GM12878 (cell line): ENCODE results near the gene OLFML3. TPM values are rescaled to one million over a fixed set of nuclear protein-coding genes. Genes with fewer than 3 reads are reported as not detected.
A peak's percentile ranks its signal among the peaks of the same experiment; 100 is the strongest.

ENCODE experiments used
- ATAC-seq: fragments of 200-7000 bp; cut with Tn5 transposase; 3 replicates; pipeline ENCODE4 v1.9.1; 2020; ENCODE audit warnings: mild to moderate bottlenecking, moderate library complexity
- BruUV-seq: library from RNA; stranded (reverse); fragments of 400-500 nt; replicated peaks from 2 replicates; lab custom pipeline; 2021; lab: Mats Ljungman, UMichigan
- CTCF ChIA-PET: fragments of 300-600 bp; sonication (Branson Sonifier 250); formaldehyde crosslinking; extraction: SDS; loops from one replicate; lab custom pipeline; 2021; ENCODE audit warnings: inconsistent platforms; lab: Yijun Ruan, JAX
- POLR2A ChIA-PET: fragments of 350-600 bp; formaldehyde crosslinking; extraction: SDS; loops from one replicate; lab custom pipeline; 2021; ENCODE audit warnings: inconsistent platforms; lab: Charles Lee
- RAD21 ChIA-PET: fragments of 300-600 bp; sonication (Branson Sonifier 250); formaldehyde crosslinking; loops from one replicate; lab custom pipeline; 2023; ENCODE audit warnings: antibody characterized with exemption; ENCODE audit not compliant: unreplicated experiment; lab: Charles Lee
- SMC1A ChIA-PET: fragments of 300-600 bp; sonication (Branson Sonifier 250); formaldehyde crosslinking; loops from one replicate; lab custom pipeline; 2023; ENCODE audit not compliant: unreplicated experiment, uncharacterized antibody; lab: Charles Lee
- DNase-seq: peaks from one replicate; pipeline ENCODE4 v3.0.0-alpha.2; 2011; ENCODE audit warnings: low read depth, low spot score
- FAIRE-seq: peaks from 3 replicates; lab custom pipeline; 2011; peaks lifted over from hg19 to GRCh38; lab: Jason Lieb, UNC
- H2AFZ ChIP-seq: 2 replicates; pipeline ENCODE4 v1.6.0; 2011; ENCODE audit warnings: low read depth, low read length, control low read depth; ENCODE audit not compliant: control insufficient read depth
- H3K27ac ChIP-seq: 2 replicates; pipeline ENCODE4 v1.5.1; 2011; ENCODE audit warnings: control low read depth; ENCODE audit not compliant: control insufficient read depth, insufficient read depth
- H3K27me3 ChIP-seq, 2 experiments: replicated peaks in 1 of 2; 2 replicates each; pipeline versions ENCODE4 v1.6.0 to v1.6.1; 2011; ENCODE audit warnings: low read length in 1 of 2; ENCODE audit not compliant: control insufficient read depth in 2 of 2, insufficient read depth in 2 of 2
- H3K36me3 ChIP-seq, 2 experiments: 2 replicates each; pipeline ENCODE4 v1.5.1; 2011; ENCODE audit warnings: low read length in 1 of 2; ENCODE audit not compliant: control insufficient read depth in 2 of 2, insufficient read depth in 2 of 2
- H3K4me1 ChIP-seq: 2 replicates; pipeline ENCODE4 v1.6.1; 2011; ENCODE audit warnings: mild to moderate bottlenecking, low read length, moderate library complexity, mixed read lengths; ENCODE audit not compliant: control insufficient read depth, insufficient read depth
- H3K4me2 ChIP-seq: 2 replicates; pipeline ENCODE4 v1.6.0; 2011; ENCODE audit warnings: control low read depth; ENCODE audit not compliant: control insufficient read depth, insufficient read depth
- H3K4me3 ChIP-seq: fragments of 200-600 bp; sonication (generic); 2 replicates; pipeline ENCODE4 v1.5.1; 2016
- H3K79me2 ChIP-seq: 2 replicates; pipeline ENCODE4 v1.6.0; 2011; ENCODE audit warnings: low read length; ENCODE audit not compliant: control insufficient read depth, insufficient read depth
- H3K9ac ChIP-seq: 2 replicates; pipeline ENCODE4 v1.8.0; 2011; ENCODE audit warnings: low read length, control low read depth, mixed read lengths; ENCODE audit not compliant: control insufficient read depth, insufficient read depth
- H3K9me3 ChIP-seq: replicated peaks from 3 replicates; pipeline ENCODE4 v1.5.1; 2011; ENCODE audit warnings: mild to moderate bottlenecking, low read length; ENCODE audit not compliant: control insufficient read depth, insufficient read depth
- H4K20me1 ChIP-seq: 2 replicates; pipeline ENCODE4 v1.6.0; 2011; ENCODE audit not compliant: control insufficient read depth, insufficient read depth
- BCLAF1 ChIP-seq: fragments of 450-650 bp; IDR thresholded peaks from 2 replicates; pipeline ENCODE4 v1.6.1; 2017; ENCODE audit warnings: antibody characterized with exemption, mild to moderate bottlenecking, moderate library complexity
- BRCA1 ChIP-seq: IDR thresholded peaks from 2 replicates; pipeline ENCODE4 v1.6.1; 2011; ENCODE audit warnings: low read depth, low read length, improper control_type of control experiment
- CHD2 ChIP-seq: IDR thresholded peaks from 2 replicates; pipeline ENCODE4 v1.6.1; 2011; ENCODE audit warnings: low read depth, low read length, improper control_type of control experiment, borderline replicate concordance
- MEF2A ChIP-seq: IDR thresholded peaks from 2 replicates; pipeline ENCODE4 v1.6.1; 2011; ENCODE audit warnings: low read depth, mild to moderate bottlenecking, low read length, moderate library complexity; ENCODE audit not compliant: insufficient read depth
- MEF2B ChIP-seq: fragments of 450-650 bp; IDR thresholded peaks from 2 replicates; pipeline ENCODE4 v1.6.1; 2018; ENCODE audit warnings: mild to moderate bottlenecking, moderate library complexity; ENCODE audit not compliant: partially characterized antibody, poor library complexity, severe bottlenecking
- MTA3 ChIP-seq: IDR thresholded peaks from 2 replicates; pipeline ENCODE4 v1.6.1; 2012; ENCODE audit warnings: low read length, inconsistent platforms, borderline replicate concordance
- MXI1 ChIP-seq: fragments of 150-350 bp; IDR thresholded peaks from 2 replicates; pipeline ENCODE4 v1.6.1; 2011; ENCODE audit warnings: low read depth, mild to moderate bottlenecking, inconsistent platforms, low read length, improper control_type of control experiment
- MYB ChIP-seq: fragments of 150-350 bp; IDR thresholded peaks from 2 replicates; pipeline ENCODE4 v1.6.1; 2014; ENCODE audit warnings: mild to moderate bottlenecking, low read depth, low read length, borderline replicate concordance
- PKNOX1 ChIP-seq: fragments of 450-650 bp; IDR thresholded peaks from 2 replicates; pipeline ENCODE4 v1.6.1; 2016; ENCODE audit warnings: mild to moderate bottlenecking
- SRF ChIP-seq, 2 experiments: IDR thresholded peaks; 2 replicates each; pipeline ENCODE4 v1.6.1; 2011; ENCODE audit warnings: low read depth in 2 of 2, low read length in 2 of 2, mild to moderate bottlenecking in 1 of 2, moderate library complexity in 1 of 2
- TCF12 ChIP-seq: IDR thresholded peaks from 2 replicates; pipeline ENCODE4 v1.6.1; 2011; ENCODE audit warnings: low read depth, mild to moderate bottlenecking, low read length
- ZBED1 ChIP-seq: IDR thresholded peaks from 2 replicates; pipeline ENCODE4 v1.6.1; 2016; ENCODE audit warnings: borderline replicate concordance
- ZNF592 ChIP-seq: fragments of 450-650 bp; IDR thresholded peaks from 2 replicates; pipeline ENCODE4 v1.6.1; 2017; ENCODE audit warnings: mild to moderate bottlenecking, moderate library complexity
- ZZZ3 ChIP-seq: IDR thresholded peaks from 2 replicates; pipeline ENCODE4 v1.6.1; 2011; ENCODE audit warnings: low read depth; ENCODE audit not compliant: control insufficient read depth, insufficient read length
- WGBS: methylation state at CpG from one replicate; pipeline ENCODE4 v1.1.6; 2016; ENCODE audit warnings: low lambda C conversion rate; ENCODE audit not compliant: insufficient replicate concordance, insufficient coverage; ENCODE audit errors: missing lambda C conversion rate; 5-methylcytosine and 5-hydroxymethylcytosine counted together
- in situ Hi-C: fragments of 300-500 bp; cut with MboI; formaldehyde crosslinking; loops from 9 replicates; pipeline ENCODE4 v1.14.3; 2018; ENCODE audit warnings: mixed read lengths
- intact Hi-C: fragments of 100-400 bp; cut with micrococcal nuclease; formaldehyde crosslinking; loops from one replicate; pipeline ENCODE4 v1.14.2; 2022; ENCODE audit not compliant: unreplicated experiment
- polyA plus RNA-seq, 11 experiments: library from polyadenylated mRNA; depleted of rRNA in 4 of 11; unstranded in 6 of 11; stranded (reverse) in 5 of 11; fragments of >200 nt; fragmentation: Nextera tagmentation in 4 of 11; fragmentation: Illumina TruSeq in 1 of 11; extraction: Ambion mirVana in 4 of 11; extraction: Trizol in 1 of 11; gene quantifications; 1 replicate in 1 of 11; 2 replicates in 10 of 11; pipeline versions ENCODE4 v1.2.1 to v1.2.3, GENCODE V29; 2011 to 2016; ENCODE audit warnings: inconsistent platforms in 2 of 11, missing spikeins in 2 of 11, low read depth in 1 of 11
- total RNA-seq, 4 experiments: library from RNA; depleted of rRNA in 3 of 4; stranded (reverse); fragments of >200 nt in 3 of 4; fragmentation: Illumina TruSeq in 1 of 4; extraction: Trizol in 1 of 4; gene quantifications; 2 replicates each; pipeline versions ENCODE4 v1.2.1 to v1.2.3, GENCODE V29; 2013 to 2021

OLFML3 gene
- total and polyA plus RNA-seq, 10 of the 15 experiments (the other 5 are each of a cell fraction or from before 2014, with no cell fraction given), result 0.03 TPM; not detected in 9

- H3K9me3 ChIP-seq, result no peaks in the 10 kb centered on the region
- no TSS peak for BruUV-seq
- SMC1A ChIA-PET, result interaction anchor here (0.6 to 11.9 kb wide), 32 partner anchors 9 to 790 kb away, joined by 3 to 103 read pairs (median 6); partner anchors contain the start of genes AP4B1, DCLRE1B, OLFML3 and PHTF1
- CTCF ChIA-PET, result interaction anchor here (0.5 to 6.1 kb wide), 30 partner anchors 11 to 580 kb away, joined by 3 to 44 read pairs (median 6); partner anchors contain the start of genes AP4B1, DCLRE1B and OLFML3
- POLR2A ChIA-PET, result interaction anchor here (0.6 to 5.4 kb wide), 21 partner anchors 9 to 889 kb away, joined by 3 to 65 read pairs (median 4); partner anchors contain the start of genes AP4B1, DCLRE1B and RSBN1
- RAD21 ChIA-PET, result interaction anchor here (0.5 to 4.9 kb wide), 32 partner anchors 11 to 1126 kb away, joined by 3 to 46 read pairs (median 7); partner anchors contain the start of genes AP4B1, DCLRE1B, OLFML3 and PHTF1
- peaks cover 55% of the 10 kb centered on the region for H3K79me2 ChIP-seq
- intact Hi-C loops (loop anchor here (1.0 to 5.0 kb wide), 3 partner anchors 25 to 171 kb away; partner anchors contain the start of genes DCLRE1B and PHTF1), in situ Hi-C loops (loop anchor here (5.0 kb wide), 1 partner anchor 98 kb away; no protein-coding TSS in a partner anchor)
- no peak for DNase-seq
- H3K27ac ChIP-seq, result peak overlapping the region; percentile 97
- H3K9ac ChIP-seq, result peak overlapping the region; percentile 84
- H2AFZ ChIP-seq, result peak overlapping the region; percentile 67
- 2% methylated on average over 43 of the region's 64 CpGs for WGBS
- peak; percentile 50 for ATAC-seq
- H3K4me1 ChIP-seq, result peaks cover 4% of the 10 kb centered on the region
- peak overlapping the region; percentile 64 for H3K4me2 ChIP-seq
- FAIRE-seq, result no peak
- H3K27me3 ChIP-seq, result no peaks in the 10 kb centered on the region
- no peaks in the 10 kb centered on the region for H3K36me3 ChIP-seq
- no peaks in the 10 kb centered on the region for H4K20me1 ChIP-seq
- H3K4me3 ChIP-seq, result peak overlapping the region; percentile 78
- TF ChIP-seq MEF2B (no peak), BRCA1 (no peak), BCLAF1 (no peak), ZNF592 (no peak), TCF12 (no peak), SRF (IDR thresholded peaks at IDR 0.05; ENCODE audit: low read depth in 2 of 2, low read length in 2 of 2) (no peak), MXI1 (peak; percentile 50), CHD2 (peak; percentile 38), MTA3 (no peak), MEF2A (no peak), ZZZ3 (no peak), PKNOX1 (peak; percentile 85), ZBED1 (no peak), MYB (no peak)
Observed at GRCh38 chr1:113929750-113930498, 49.4 kb upstream of the OLFML3 start.
